Activated T-helper 17 cell treated with anti-CD3 and anti-CD28 coated beads, Interleukin-2, amount 50 U/mL, for 72 hours (primary cell): Measurements from ENCODE around the gene CRACR2B. TPM values are rescaled to one million over a fixed set of nuclear protein-coding genes. Genes with fewer than 3 reads are reported as not detected.
A peak's percentile ranks its signal among the peaks of the same experiment; 100 is the strongest.

Experiments
- ATAC-seq: fragments of 150-1000 bp; cut with Tn5 transposase; replicated peaks from 2 replicates; pipeline ENCODE4 v1.10.0; 2021; ENCODE audit warnings: mild to moderate bottlenecking, moderate library complexity
- H3K27ac Mint-ChIP-seq: one replicate; pipeline ENCODE4 v1.8.0; 2022; ENCODE audit warnings: mixed read lengths
- H3K27me3 Mint-ChIP-seq: one replicate; pipeline ENCODE4 v1.8.0; 2022; ENCODE audit warnings: mixed read lengths
- H3K36me3 Mint-ChIP-seq: one replicate; pipeline ENCODE4 v1.8.0; 2022; ENCODE audit warnings: low read depth, mild to moderate bottlenecking, mixed read lengths
- H3K4me1 Mint-ChIP-seq: one replicate; pipeline ENCODE4 v1.8.0; 2022; ENCODE audit warnings: mixed read lengths
- H3K4me3 Mint-ChIP-seq: one replicate; pipeline ENCODE4 v1.8.0; 2022; ENCODE audit warnings: mild to moderate bottlenecking, mixed read lengths
- H3K9me3 Mint-ChIP-seq: one replicate; pipeline ENCODE4 v1.8.0; 2022; ENCODE audit warnings: mixed read lengths
- total RNA-seq, 2 donors: library from RNA; stranded (reverse); gene quantifications; one replicate each; pipeline ENCODE4 v1.2.3, GENCODE V29; 2022

CRACR2B gene
- total RNA-seq, 2 donors from 2014 or later: 1.4 to 1.9 TPM

- H3K4me1 Mint-ChIP-seq: peaks cover 7% of the 10 kb centered on the region
- H3K27me3 Mint-ChIP-seq: no peaks in the 10 kb centered on the region
- no peak for ATAC-seq
- H3K9me3 Mint-ChIP-seq: no peaks in the 10 kb centered on the region
- H3K27ac Mint-ChIP-seq: no peak overlapping the region
- peak overlapping the region; percentile 58 for H3K4me3 Mint-ChIP-seq
- peaks cover 18% of the 10 kb centered on the region for H3K36me3 Mint-ChIP-seq
Observed at GRCh38 chr11:843818-844692, 16.3 kb downstream of the CRACR2B start.

GRCh38 chr11:844693-845644 is 17.2 kb downstream of the CRACR2B start:
- Mint-ChIP-seq H3K27ac (no peak overlapping the region), H3K36me3 (peaks cover 13% of the 10 kb centered on the region)
- no peak for ATAC-seq

GRCh38 chr11:845872-846495 is 18.3 kb downstream of the CRACR2B start:
- ATAC-seq: no peak
- H3K9me3 Mint-ChIP-seq: no peaks in the 10 kb centered on the region
- H3K27ac Mint-ChIP-seq: no peak overlapping the region
- H3K4me3 Mint-ChIP-seq: no peak overlapping the region
- peaks cover 3% of the 10 kb centered on the region for H3K36me3 Mint-ChIP-seq
- no peaks in the 10 kb centered on the region for H3K27me3 Mint-ChIP-seq
- H3K4me1 Mint-ChIP-seq: peaks cover 2% of the 10 kb centered on the region

More at GRCh38 chr11:844693-845644, 17.2 kb downstream of the CRACR2B start:
- Mint-ChIP-seq H3K27me3 (no peaks in the 10 kb centered on the region), H3K9me3 (no peaks in the 10 kb centered on the region), H3K4me1 (peaks cover 7% of the 10 kb centered on the region), H3K4me3 (no peak overlapping the region)

GRCh38 chr11:846496-847098 is 18.9 kb downstream of the CRACR2B start:
- Mint-ChIP-seq H3K4me1 (no peaks in the 10 kb centered on the region), H3K27me3 (no peaks in the 10 kb centered on the region), H3K9me3 (no peaks in the 10 kb centered on the region), H3K27ac (no peak overlapping the region), H3K4me3 (no peak overlapping the region), H3K36me3 (no peaks in the 10 kb centered on the region)
- no peak for ATAC-seq

GRCh38 chr11:847876-848275 is 20.2 kb downstream of the CRACR2B start:
- no peaks in the 10 kb centered on the region for H3K9me3 Mint-ChIP-seq
- no peak overlapping the region for H3K4me3 Mint-ChIP-seq
- no peaks in the 10 kb centered on the region for H3K4me1 Mint-ChIP-seq
- ATAC-seq: no peak
- no peaks in the 10 kb centered on the region for H3K27me3 Mint-ChIP-seq
- no peaks in the 10 kb centered on the region for H3K36me3 Mint-ChIP-seq
- H3K27ac Mint-ChIP-seq: no peak overlapping the region

- Mint-ChIP-seq H3K27ac (no peak overlapping the region), H3K4me3 (peak overlapping the region; percentile 53), H3K36me3 (no peaks in the 10 kb centered on the region)
Observed at GRCh38 chr11:848380-848931, 20.7 kb downstream of the CRACR2B start.

GRCh38 chr11:849104-849824 is 21.5 kb downstream of the CRACR2B start:
- H3K4me3 Mint-ChIP-seq: peak overlapping the region; percentile 53
- H3K9me3 Mint-ChIP-seq: no peaks in the 10 kb centered on the region
- H3K4me1 Mint-ChIP-seq: no peaks in the 10 kb centered on the region
- peak; percentile 48 for ATAC-seq
- H3K27me3 Mint-ChIP-seq: no peaks in the 10 kb centered on the region
- no peak overlapping the region for H3K27ac Mint-ChIP-seq
- H3K36me3 Mint-ChIP-seq: no peaks in the 10 kb centered on the region

More at GRCh38 chr11:848380-848931, 20.7 kb downstream of the CRACR2B start:
- Mint-ChIP-seq H3K27me3 (no peaks in the 10 kb centered on the region), H3K9me3 (no peaks in the 10 kb centered on the region), H3K4me1 (no peaks in the 10 kb centered on the region)
- ATAC-seq: peak; percentile 68

GRCh38 chr11:849951-850774 is 22.4 kb downstream of the CRACR2B start:
- no peaks in the 10 kb centered on the region for H3K36me3 Mint-ChIP-seq
- H3K9me3 Mint-ChIP-seq: no peaks in the 10 kb centered on the region
- H3K27me3 Mint-ChIP-seq: no peaks in the 10 kb centered on the region
- no peak overlapping the region for H3K27ac Mint-ChIP-seq
- H3K4me1 Mint-ChIP-seq: no peaks in the 10 kb centered on the region
- no peak overlapping the region for H3K4me3 Mint-ChIP-seq
- ATAC-seq: peak; percentile 11

GRCh38 chr11:850775-851763 is 23.4 kb downstream of the CRACR2B start:
- no peak for ATAC-seq
- Mint-ChIP-seq H3K36me3 (no peaks in the 10 kb centered on the region), H3K27ac (no peak overlapping the region), H3K9me3 (no peaks in the 10 kb centered on the region), H3K4me3 (no peak overlapping the region), H3K4me1 (no peaks in the 10 kb centered on the region), H3K27me3 (no peaks in the 10 kb centered on the region)

- Mint-ChIP-seq H3K4me1 (no peaks in the 10 kb centered on the region), H3K4me3 (no peak overlapping the region), H3K9me3 (no peaks in the 10 kb centered on the region), H3K36me3 (no peaks in the 10 kb centered on the region), H3K27ac (no peak overlapping the region), H3K27me3 (no peaks in the 10 kb centered on the region)
- ATAC-seq: no peak
Observed at GRCh38 chr11:852762-853161, 25.0 kb downstream of the CRACR2B start.

- ATAC-seq: no peak
- Mint-ChIP-seq H3K27ac (no peak overlapping the region), H3K4me1 (no peaks in the 10 kb centered on the region), H3K27me3 (no peaks in the 10 kb centered on the region), H3K9me3 (no peaks in the 10 kb centered on the region), H3K4me3 (no peak overlapping the region), H3K36me3 (no peaks in the 10 kb centered on the region)
Observed at GRCh38 chr11:853682-854448, 26.1 kb downstream of the CRACR2B start.
